Heart left ventricle (tissue), 13 donors: ENCODE data around the gene NEDD4L.

ENCODE experiments used
- CTCF ChIP-seq, 12 donors: fragments of 200-600 bp; sonication (generic) in 4 of 12; IDR thresholded peaks; one replicate each; pipeline versions ENCODE4 v1.5.0 to v1.8.0; 2018 to 2022; ENCODE audit warnings: antibody characterized with exemption in 12 of 12, mild to moderate bottlenecking in 5 of 12
- POLR2A ChIP-seq, 2 donors: fragments of 450-650 bp; IDR thresholded peaks; one replicate each; pipeline ENCODE4 v1.6.1; 2017; ENCODE audit warnings: antibody characterized with exemption in 2 of 2, mild to moderate bottlenecking in 2 of 2, moderate library complexity in 2 of 2
- donor health status: ischemic (EF 13 %, LVEDD 7.1; RV severe dilation, severe dysfunction).
- donor health status: DM: no; HTN: yes; CAD: no.
- donor health status: DM: no; HTN: no; CAD: no.
- donor health status: ischemic (EF 25% LVEDD 6.9; RV normal size, moderate dysfunction).
- donor health status: ischemic (EF 25% LVEDD 5.7; RV mildly dilated, moderate dysfunction).
- donor health status: ischemic (EF 35%, LVEDD 5.7; RV mildly dilated, moderate dysfunction).
- donor health status: nonischemic (EF 11% LVEDD 7.7; RV severe dilation, severe dysfunction).
- donor health status: DM: yes; HTN: yes; CAD: no.
- donor health status: PGD.
- donor health status: ischemic (EF 29% LVEDD 5.4; RV normal size, mild dysfunction).
- donor health status: nonischemic (EF 23%, LVEDD 6.1; RV moderate dilation, normal function).

- no peak for TF ChIP-seq POLR2A (IDR thresholded peaks at IDR 0.05)
- TF ChIP-seq CTCF (IDR thresholded peaks at IDR 0.05) = no peak
Observed at GRCh38 chr18:58242435-58242834, 198.4 kb downstream of the NEDD4L start.
